NCI-H2107 treated with DMSO at 0.1 percent for 48 hours (cell line): ENCODE measurements around the gene RAVER1.
"Not testable (repeated sequence)": the region's sequence is repeated elsewhere in the genome, so short reads cannot be mapped to it uniquely, and the experiment has no call there.

ENCODE experiments used
- DNase-seq: peaks from one replicate; lab custom pipeline; 2025; ENCODE audit not compliant: unreplicated experiment; lab: John Stamatoyannopoulos, UW

Gene RAVER1

DNA sequence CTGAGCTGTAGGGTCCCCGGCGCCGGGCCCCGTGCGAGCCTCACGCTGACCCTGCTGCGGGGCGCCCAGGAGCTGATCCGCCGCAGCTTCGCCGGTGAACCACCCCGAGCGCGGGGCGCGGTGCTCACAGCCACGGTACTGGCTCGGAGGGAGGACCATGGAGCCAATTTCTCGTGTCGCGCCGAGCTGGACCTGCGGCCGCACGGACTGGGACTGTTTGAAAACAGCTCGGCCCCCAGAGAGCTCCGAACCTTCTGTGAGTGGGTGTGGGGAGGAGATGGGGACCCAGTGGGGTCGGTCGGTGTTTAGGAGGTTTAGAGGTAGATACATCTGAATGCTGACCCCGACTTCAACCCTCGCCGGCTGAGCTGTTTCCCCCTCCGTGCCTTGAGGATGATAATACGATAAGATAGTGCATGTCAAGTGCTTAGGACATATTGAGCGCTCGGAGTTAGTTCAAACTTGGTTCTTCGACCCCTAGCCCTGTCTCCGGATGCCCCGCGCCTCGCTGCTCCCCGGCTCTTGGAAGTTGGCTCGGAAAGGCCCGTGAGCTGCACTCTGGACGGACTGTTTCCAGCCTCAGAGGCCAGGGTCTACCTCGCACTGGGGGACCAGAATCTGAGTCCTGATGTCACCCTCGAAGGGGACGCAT lies 41.6 kb downstream of the RAVER1 start:
- no peak for DNase-seq

DNA sequence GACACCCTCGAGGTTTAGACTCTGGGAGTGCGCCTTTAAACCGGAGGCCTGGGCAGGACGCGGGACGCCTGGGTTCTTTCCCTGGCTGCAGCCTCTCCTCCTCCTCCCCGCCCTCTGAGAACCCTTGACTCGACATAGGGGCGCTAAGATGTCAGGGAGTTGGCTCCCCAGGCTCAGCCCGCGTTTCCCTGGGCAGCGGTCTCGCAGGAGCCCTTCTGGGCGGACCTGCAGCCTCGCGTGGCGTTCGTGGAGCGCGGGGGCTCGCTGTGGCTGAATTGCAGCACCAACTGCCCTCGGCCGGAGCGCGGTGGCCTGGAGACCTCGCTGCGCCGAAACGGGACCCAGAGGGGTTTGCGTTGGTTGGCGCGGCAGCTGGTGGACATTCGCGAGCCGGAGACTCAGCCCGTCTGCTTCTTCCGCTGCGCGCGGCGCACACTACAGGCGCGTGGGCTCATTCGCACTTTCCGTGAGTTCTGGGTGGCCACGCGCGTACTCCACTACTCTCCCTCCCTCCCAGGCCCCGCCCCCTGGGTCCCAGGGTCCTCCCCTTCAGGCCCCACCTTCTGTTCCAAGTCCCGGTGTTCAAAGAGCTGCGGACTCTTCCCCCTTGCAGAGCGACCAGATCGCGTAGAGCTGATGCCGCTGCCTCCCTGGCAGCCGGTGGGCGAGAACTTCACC lies 42.3 kb downstream of the RAVER1 start:
- DNase-seq, result no peak

DNA sequence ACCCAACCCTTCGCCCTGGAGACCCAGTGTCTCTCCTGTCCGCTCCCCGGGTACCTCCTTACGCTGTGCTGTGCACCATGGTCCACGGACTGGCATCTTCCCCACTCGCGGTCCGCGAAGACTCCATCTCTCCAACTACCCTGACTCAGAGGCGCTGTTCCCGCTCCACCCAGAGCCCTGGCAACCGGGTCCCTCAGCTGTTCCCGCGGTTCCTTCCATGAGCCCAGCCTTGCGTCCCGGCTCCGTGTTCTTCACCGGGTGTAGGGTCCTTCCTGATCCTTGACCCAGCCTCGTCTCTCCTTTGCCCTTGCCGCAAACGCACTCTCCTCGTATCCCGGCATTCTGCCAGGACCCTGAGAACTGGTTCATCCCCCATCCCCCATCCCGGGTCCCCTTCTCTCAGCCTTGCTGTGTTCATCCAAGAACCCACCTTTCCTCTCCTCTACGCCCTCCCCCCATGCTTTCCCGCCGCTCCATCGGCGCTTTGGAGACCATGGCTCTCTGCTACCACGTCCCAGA lies 42.9 kb downstream of the RAVER1 start:
- no peak for DNase-seq

DNA sequence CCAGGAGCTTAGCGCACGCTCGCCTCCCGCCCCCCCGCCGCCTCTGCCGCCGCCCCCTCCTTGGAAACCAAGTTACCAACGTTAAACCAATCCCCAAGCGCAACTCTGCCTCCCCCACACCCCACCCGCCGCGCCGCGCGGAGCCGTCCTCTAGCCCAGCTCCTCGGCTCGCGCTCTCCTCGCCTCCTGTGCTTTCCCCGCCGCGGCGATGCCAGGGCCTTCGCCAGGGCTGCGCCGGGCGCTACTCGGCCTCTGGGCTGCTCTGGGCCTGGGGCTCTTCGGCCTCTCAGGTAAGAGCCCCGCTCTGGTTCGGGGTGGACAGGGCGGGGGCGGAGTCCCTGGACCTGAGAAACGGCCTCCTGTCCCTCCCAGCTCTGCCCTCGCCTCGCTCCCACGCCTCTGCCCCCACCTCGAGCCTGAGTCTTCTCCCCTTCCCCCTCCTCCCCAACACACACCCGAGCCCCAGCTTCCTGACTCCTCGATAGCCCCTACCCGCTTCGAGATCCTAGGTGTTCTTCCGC lies 43.4 kb downstream of the RAVER1 start, which contains the start of gene ICAM5:
Gene ICAM5 (plus strand): TSS at position 117 of the 521 bp plus-strand sequence. CDS start 92 bp downstream, at position 209.
- peak; percentile 10 for DNase-seq

DNA sequence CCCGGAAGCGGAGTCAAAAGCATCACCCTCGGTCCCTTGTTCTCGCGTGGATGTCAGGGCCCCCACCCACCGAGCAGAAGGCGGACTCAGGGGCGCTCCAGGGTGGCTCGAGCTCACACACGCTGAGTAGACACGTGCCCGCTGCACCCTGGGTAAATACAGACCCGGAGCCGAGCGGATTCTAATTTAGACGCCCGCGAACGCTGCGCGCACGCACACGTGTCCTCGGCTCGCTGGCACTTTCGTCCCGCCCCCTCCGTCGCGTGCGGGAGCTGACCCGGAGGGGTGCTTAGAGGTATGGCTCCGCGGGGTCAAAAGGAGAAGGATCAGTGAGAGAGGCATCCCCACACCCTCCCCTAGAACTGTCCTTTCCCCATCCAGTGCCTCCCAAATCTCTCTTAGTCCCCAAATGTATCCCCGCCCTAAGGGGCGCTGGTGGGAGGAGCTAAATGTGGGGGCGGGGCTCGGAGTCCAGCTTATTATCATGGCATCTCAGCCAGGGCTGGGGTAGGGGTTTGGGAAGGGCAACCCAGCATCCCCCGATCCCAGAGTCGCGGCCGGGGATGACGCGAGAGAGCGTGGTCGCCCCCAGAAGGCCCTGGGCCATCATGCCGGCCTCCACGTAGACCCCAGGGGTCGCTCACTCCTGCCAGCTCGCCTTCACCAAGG lies 44.0 kb downstream of the RAVER1 start:
- DNase-seq, result no peak

DNA sequence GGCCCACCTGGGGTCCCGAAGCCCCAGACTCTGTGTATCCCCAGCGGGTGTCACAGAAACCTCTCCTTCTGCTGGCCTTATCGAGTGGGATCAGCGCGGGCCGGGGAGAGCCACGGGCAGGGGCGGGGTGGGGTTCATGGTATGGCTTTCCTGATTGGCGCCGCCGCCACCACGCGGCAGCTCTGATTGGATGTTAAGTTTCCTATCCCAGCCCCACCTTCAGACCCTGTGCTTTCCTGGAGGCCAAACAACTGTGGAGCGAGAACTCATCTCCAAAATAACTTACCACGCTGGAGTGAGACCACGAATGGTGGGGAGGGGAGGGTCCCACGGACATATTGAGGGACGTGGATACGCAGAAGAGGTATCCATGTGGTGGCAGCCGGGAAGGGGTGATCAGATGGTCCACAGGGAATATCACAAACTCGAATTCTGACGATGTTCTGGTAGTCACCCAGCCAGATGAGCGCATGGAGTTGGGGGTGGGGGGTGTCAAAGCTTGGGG lies 44.6 kb downstream of the RAVER1 start:
- no peak for DNase-seq

DNA sequence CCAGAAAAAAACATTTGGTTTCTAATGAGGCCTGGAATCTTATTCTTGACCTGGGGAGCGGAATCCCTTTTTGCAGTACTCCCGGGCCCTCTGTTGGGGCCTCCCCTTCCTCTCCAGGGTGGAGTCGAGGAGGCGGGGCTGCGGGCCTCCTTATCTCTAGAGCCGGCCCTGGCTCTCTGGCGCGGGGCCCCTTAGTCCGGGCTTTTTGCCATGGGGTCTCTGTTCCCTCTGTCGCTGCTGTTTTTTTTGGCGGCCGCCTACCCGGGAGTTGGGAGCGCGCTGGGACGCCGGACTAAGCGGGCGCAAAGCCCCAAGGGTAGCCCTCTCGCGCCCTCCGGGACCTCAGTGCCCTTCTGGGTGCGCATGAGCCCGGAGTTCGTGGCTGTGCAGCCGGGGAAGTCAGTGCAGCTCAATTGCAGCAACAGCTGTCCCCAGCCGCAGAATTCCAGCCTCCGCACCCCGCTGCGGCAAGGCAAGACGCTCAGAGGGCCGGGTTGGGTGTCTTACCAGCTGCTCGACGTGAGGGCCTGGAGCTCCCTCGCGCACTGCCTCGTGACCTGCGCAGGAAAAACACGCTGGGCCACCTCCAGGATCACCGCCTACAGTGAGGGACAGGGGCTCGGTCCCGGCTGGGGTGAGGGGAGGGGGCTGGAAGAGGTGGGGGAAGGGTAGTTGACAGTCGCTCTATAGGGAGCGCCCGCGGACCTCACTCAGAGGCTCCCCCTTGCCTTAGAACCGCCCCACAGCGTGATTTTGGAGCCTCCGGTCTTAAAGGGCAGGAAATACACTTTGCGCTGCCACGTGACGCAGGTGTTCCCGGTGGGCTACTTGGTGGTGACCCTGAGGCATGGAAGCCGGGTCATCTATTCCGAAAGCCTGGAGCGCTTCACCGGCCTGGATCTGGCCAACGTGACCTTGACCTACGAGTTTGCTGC lies 46.3 kb downstream of the RAVER1 start, which contains the start of gene ICAM4:
Gene ICAM4 (plus strand): TSS at position 153 of the 935 bp plus-strand sequence. CDS start 58 bp downstream, at position 211.
- no peak for DNase-seq

DNA sequence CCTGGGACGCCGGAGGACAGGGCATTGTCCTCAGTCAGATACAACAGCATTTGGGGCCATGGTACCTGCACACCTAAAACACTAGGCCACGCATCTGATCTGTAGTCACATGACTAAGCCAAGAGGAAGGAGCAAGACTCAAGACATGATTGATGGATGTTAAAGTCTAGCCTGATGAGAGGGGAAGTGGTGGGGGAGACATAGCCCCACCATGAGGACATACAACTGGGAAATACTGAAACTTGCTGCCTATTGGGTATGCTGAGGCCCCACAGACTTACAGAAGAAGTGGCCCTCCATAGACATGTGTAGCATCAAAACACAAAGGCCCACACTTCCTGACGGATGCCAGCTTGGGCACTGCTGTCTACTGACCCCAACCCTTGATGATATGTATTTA lies 47.9 kb downstream of the RAVER1 start:
- DNase-seq, result no peak

DNA sequence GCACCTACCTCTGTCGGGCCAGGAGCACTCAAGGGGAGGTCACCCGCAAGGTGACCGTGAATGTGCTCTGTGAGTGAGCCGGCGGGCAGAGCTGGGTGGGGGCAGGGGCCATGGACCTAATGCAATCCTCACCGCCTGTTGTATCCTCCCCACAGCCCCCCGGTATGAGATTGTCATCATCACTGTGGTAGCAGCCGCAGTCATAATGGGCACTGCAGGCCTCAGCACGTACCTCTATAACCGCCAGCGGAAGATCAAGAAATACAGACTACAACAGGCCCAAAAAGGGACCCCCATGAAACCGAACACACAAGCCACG lies 48.4 kb downstream of the RAVER1 start:
- no peak for DNase-seq

DNA sequence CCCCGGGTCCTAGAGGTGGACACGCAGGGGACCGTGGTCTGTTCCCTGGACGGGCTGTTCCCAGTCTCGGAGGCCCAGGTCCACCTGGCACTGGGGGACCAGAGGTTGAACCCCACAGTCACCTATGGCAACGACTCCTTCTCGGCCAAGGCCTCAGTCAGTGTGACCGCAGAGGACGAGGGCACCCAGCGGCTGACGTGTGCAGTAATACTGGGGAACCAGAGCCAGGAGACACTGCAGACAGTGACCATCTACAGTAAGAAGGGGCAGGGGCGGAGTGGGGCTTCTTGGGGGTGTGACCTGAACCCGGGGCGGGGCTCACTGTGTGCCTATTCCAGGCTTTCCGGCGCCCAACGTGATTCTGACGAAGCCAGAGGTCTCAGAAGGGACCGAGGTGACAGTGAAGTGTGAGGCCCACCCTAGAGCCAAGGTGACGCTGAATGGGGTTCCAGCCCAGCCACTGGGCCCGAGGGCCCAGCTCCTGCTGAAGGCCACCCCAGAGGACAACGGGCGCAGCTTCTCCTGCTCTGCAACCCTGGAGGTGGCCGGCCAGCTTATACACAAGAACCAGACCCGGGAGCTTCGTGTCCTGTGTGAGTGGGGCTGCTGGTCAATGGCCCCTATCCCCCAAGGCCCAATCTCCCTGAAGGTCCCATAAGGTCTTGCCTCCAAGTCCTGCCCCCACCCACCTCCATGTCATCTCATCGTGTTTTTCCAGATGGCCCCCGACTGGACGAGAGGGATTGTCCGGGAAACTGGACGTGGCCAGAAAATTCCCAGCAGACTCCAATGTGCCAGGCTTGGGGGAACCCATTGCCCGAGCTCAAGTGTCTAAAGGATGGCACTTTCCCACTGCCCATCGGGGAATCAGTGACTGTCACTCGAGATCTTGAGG lies 49.0 kb downstream of the RAVER1 start:
- DNase-seq, result no peak

DNA sequence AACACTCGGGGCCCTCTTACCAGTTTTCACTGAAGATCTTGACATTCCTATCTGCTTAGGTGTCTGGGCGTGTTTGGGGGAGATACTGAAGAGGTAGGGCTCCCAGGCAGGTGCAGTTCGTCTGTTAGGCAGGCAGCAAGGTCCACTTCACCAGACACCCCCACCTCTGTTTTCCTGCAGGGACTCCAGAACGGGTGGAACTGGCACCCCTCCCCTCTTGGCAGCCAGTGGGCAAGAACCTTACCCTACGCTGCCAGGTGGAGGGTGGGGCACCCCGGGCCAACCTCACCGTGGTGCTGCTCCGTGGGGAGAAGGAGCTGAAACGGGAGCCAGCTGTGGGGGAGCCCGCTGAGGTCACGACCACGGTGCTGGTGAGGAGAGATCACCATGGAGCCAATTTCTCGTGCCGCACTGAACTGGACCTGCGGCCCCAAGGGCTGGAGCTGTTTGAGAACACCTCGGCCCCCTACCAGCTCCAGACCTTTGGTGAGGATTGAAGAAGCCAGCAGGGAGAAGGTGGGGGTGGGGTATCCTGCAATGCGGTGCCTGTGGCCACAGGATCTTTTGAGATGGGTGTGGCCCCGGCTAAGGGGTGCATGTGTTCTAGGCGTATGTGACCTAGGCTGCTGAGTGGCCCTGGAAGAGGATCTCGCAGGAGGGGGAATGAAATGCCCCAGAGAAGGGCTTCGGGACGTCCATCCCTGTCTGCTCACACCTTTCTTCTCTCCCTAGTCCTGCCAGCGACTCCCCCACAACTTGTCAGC lies 49.8 kb downstream of the RAVER1 start:
- no peak for DNase-seq

DNA sequence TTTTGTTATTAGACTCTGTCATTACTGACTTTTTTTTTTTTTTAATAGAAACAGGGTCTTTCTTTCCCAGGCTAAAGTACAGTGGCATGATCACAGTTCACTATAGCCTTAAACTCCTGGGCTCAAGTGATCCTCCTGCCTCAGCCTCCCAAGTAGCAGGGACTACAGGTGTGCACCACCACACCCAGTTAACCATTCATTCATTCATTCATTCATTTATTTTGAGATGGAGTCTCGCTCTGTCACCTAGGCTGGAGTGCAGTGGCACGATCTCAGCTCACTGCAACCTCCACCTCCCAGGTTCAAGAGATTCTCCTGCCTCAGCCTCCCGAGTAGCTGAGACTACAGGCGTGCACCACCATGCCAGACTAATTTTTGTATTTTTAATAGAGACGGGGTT lies 51.3 kb downstream of the RAVER1 start:
- DNase-seq, result not testable (repeated sequence)

DNA sequence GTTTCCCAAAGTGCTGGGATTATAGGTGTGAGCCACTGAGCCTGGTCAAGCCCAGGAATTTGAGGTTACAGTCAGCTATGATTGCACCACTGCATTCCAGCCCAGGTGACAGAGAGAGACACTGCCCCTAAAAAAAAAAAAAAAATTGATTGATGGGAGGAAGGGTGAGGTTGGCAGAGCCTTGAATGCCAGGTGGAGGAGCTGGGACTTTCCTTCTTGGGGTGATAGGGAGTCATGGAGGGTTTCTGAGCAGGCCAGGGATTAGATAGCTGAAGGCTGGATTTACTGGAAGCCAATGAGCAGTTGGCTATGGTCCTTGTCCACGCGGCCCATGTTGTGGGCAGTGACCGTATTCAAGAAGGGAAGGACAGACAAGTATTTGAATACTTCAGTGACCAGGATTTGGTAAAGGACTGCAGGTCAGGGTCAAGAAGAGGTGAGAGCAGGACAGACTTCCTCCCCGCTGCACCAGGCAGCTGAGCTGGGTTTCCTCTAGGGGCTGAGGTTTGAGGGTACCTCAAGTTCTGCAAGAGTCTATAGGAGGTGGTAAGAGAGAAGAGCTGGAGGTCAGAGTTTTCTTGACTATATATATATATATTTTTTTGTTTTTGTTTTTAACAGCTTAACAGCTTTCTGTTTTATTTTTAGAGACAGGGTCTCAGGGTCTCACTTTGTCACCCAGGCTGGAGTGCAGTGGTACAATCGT lies 53.4 kb downstream of the RAVER1 start:
- no peak for DNase-seq

DNA sequence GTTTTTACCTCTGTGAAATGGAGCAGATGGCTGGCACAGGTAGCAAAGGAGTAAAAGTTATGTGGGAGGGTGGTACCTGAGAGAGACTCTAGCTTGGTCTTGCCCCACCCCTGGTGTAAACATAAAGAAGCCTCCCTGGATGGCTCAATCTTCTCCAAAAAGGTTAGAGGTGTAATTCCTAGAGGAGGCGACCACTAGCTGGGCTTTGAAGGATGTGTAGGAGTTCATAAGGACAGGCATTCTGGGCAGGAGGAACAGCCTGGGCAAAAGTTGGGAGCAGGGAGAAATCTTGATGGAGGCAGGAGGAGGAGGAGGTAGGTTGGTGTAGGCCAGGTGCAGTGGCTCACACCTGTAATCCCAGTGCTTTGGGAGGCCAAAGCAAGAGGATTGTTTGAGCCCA lies 54.4 kb downstream of the RAVER1 start:
- DNase-seq, result no peak

DNA sequence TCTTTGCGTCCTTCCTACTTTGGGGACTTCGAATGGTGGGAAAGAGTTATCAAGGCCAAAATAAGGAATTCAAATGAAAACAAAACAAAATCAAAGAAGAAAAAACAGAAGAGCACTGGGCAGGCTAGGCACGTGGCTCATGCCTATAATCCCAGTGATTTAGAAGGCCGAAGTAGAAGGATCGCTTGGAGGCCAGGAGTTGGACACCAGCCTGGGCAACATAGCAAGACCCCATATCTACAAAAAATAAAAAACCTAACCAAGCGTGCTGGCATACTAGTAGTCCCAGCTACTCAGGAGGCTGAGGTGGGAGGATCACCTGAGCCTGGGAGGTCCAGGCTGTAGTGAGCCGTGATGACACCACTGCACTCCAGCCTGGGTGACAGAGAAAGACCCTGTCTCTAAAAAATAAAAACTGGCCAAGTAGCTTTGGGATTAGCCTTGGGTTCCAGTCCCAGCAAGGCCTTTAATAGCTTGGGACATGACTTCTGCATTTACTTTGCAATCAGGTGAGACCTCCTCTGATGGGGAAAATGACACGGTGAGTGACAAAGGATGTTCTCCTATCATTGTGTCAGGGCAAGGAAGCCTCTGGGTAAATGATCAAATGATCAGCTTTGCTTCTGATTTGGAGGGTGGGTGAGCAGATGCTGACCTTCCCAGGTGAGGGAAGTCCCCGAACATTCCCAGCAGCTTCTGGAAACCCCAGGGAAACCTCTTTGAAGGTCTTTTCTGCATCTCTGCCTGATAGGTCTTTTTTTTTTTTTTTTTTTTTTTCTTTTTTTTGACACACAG lies 55.3 kb downstream of the RAVER1 start:
- no peak for DNase-seq

DNA sequence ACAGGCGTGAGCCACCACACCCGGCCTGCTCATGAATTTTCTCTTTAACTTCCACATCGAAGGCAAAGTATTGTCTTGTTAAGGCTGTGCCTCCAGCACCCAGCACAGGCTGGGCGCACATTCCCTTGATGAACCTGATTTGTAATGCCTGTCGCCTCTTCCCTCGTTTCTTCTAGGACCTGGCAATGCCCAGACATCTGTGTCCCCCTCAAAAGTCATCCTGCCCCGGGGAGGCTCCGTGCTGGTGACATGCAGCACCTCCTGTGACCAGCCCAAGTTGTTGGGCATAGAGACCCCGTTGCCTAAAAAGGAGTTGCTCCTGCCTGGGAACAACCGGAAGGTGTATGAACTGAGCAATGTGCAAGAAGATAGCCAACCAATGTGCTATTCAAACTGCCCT lies 58.7 kb downstream of the RAVER1 start:
- DNase-seq, result no peak

DNA sequence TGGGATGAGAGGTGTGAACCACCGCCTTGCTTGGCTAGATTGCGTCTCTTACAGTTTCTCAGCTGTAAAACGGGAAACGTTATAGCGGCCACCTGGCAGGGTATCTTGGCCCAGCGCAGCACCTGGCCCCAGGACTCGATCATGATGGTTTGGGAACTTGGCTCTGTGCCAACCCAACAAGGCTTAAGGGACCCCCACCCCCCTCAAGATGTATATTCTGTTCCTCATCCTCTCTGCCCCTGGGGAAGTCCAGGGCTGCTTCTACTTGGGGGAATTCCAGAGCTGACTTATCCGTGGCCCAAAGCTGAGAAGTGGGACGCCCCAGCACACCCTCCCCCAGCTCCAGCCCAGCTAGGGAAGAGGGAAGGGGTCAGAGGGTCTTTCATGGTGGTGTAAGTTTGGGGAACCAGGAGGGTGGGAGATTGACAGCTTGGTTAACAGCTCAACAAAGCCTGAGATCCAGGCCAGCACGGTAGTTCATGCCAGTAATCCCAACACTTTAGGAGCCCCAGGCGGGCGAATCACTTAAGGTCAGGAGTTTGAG lies 61.7 kb downstream of the RAVER1 start:
- DNase-seq, result no peak
